Tongue (tissue), 2 donors: ENCODE data around the gene ZNF829. TPM values are rescaled to one million over a fixed set of nuclear protein-coding genes. Genes with fewer than 3 reads are reported as not detected.

Experiments used
- small RNA-seq: library from RNA; depleted of rRNA; stranded (forward); fragments of <200 nt; gene quantifications from one replicate; pipeline ENCODE3, GENCODE V24; 2014; ENCODE audit warnings: low replicate concordance
- total RNA-seq: library from RNA; depleted of rRNA; stranded (reverse); fragments of >200 nt; gene quantifications from one replicate; pipeline ENCODE4 v1.2.3, GENCODE V29; 2014

ZNF829 gene
- total RNA-seq, 1 donor from 2014 or later: 5.4 TPM

Small RNA genes within 50 kb of the gene (small RNA-seq; reads per million reads assigned to genes)
- gene RF00019: not detected

Other genes starting within 250 kb of the ZNF829 start
- gene ZNF461, start 249.5 kb downstream of the ZNF829 start, total RNA-seq: 10.5 TPM
- 15.4 TPM for gene ZNF567, start 228.7 kb downstream of the ZNF829 start, total RNA-seq
- gene ZNF850, start 143.5 kb downstream of the ZNF829 start, total RNA-seq: 4.2 TPM
- 23.5 TPM for gene ZNF790, start 77.9 kb downstream of the ZNF829 start, total RNA-seq
- gene ZNF345, start 65.4 kb downstream of the ZNF829 start, total RNA-seq: 9.6 TPM
- 35.4 TPM for gene ZNF568, start within 50 bp of the ZNF829 start, total RNA-seq
- 28.2 TPM for gene ZNF420, start 162.1 kb upstream of the ZNF829 start, total RNA-seq